ENCODE data around the gene CRMP1. TPM values are rescaled to one million over a fixed set of nuclear protein-coding genes. Genes with fewer than 3 reads are reported as not detected.

CRMP1 gene
- total RNA-seq, 1 donor from 2014 or later: 5.7 TPM

DNA sequence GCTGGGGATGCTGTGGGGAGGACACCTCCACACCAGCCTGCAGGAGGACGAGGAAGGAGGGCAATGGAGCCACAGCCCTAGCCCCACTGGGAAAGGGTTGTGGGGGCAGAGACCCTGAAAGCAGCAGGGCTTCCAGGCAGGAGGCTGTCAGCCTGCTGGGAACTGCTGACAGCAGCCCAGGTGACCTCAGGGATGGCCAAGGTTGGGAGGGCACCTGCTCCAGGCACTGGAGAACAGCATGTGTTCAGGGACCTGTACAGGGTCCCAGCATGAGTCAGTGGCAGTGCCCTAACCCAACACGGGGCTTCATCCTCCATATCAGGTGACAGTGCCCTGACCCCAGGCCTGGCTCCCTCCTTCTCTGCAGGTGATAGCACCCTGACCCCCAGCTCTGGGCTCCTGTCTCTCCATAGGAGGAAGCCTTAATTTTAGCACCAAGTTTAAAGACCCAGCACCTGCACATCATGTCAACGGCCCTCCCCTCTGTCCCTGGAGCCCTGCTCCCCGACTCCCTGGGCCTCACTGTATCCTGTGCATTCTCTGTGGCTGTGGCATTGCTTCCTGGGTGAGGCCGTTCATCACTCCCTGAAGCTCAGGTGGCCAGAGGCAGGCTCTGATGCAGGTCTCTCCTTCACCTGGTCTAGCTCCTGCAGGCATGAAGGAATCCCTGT lies 66.3 kb downstream of the CRMP1 start:
- Histone ChIP-seq H3K4me3 (ENCODE audit: low read length in 3 of 3) (no peak overlapping the region), H3K36me3 (ENCODE audit: control insufficient read depth in 3 of 3, insufficient read depth in 3 of 3, low read length in 3 of 3) (no peaks in the 10 kb centered on the region), H3K27ac (ENCODE audit: low read depth, low read length) (no peak overlapping the region), H3K9me3 (ENCODE audit: control insufficient read depth in 3 of 3, low read length in 3 of 3) (no peaks in the 10 kb centered on the region), H3K27me3 (ENCODE audit: control insufficient read depth in 3 of 3, insufficient read depth in 3 of 3, low read length in 3 of 3) (no peaks in the 10 kb centered on the region), H3K9ac (ENCODE audit: low read depth in 1 of 3, low read length in 3 of 3) (no peak overlapping the region), H3K4me1 (ENCODE audit: control insufficient read depth in 3 of 3, insufficient read depth in 3 of 3, low read length in 3 of 3) (peaks cover 0 to 12% (median 10%) of the 10 kb centered on the region in 3 donors)

DNA sequence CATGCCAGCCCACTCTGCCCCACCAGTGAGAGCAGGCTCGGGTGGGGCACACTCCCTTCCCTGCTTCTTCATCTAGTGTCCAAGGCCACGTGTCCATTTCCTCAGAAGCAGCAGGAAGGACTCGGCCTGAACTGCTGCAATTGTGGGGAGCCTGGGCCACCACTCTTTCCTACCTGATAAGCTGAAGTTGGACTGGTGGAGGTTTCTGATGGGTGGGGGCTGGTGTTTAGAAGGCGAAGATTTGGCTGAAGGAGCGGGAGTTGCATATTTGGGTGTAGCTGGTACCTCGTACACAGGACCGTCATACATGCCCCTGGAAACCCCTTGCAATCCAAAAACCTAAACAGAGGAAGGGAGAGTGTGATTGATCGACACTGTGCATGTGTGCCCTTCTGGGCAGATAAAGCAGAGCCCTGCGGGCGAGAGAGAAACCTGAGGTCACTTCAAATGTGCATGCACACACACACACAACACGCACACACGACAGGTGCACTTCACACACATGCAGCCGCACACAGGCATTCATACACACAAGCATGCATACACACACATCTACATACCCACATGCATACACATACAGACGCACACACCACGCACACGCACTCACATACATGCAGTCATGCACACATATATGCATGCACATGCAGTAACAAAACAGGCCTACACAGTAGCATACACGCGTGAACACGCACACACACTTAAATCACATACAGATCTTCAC lies 67.4 kb downstream of the CRMP1 start:
- Histone ChIP-seq H3K36me3 (ENCODE audit: control insufficient read depth in 3 of 3, insufficient read depth in 3 of 3, low read length in 3 of 3) (peaks cover 0 to 3% (median 0%) of the 10 kb centered on the region in 3 donors), H3K4me3 (ENCODE audit: low read length in 3 of 3) (no peak overlapping the region), H3K27me3 (ENCODE audit: control insufficient read depth in 3 of 3, insufficient read depth in 3 of 3, low read length in 3 of 3) (no peaks in the 10 kb centered on the region), H3K27ac (ENCODE audit: low read depth, low read length) (no peak overlapping the region), H3K9me3 (ENCODE audit: control insufficient read depth in 3 of 3, low read length in 3 of 3) (no peaks in the 10 kb centered on the region), H3K4me1 (ENCODE audit: control insufficient read depth in 3 of 3, insufficient read depth in 3 of 3, low read length in 3 of 3) (peaks cover 0 to 12% (median 10%) of the 10 kb centered on the region in 3 donors), H3K9ac (ENCODE audit: low read depth in 1 of 3, low read length in 3 of 3) (no peak overlapping the region)

DNA sequence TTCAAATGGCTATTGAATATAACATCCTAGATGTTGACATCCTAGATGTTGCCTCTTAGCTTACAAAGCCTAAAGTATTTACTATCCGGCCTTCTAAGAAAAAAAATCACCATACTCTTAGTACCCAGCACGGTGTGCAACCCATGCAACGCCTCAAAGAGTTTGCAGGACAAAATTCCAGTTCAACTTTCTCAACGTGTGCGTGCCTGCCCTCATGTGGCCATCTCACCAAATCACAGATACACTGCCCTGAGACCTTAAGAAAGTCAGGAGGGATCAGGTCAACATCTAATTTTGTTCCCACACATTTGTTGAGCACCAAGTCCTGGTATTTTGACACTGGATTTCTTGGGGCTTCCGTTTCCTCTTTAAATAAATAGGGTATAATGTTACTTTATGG lies 68.3 kb downstream of the CRMP1 start:
- H3K36me3 ChIP-seq (ENCODE audit: control insufficient read depth in 3 of 3, insufficient read depth in 3 of 3, low read length in 3 of 3): peaks cover 0 to 5% (median 0%) of the 10 kb centered on the region in 3 donors
- H3K4me3 ChIP-seq (ENCODE audit: low read length in 3 of 3): no peak overlapping the region
- H3K9ac ChIP-seq (ENCODE audit: low read depth in 1 of 3, low read length in 3 of 3): no peak overlapping the region
- no peaks in the 10 kb centered on the region for H3K27me3 ChIP-seq (ENCODE audit: control insufficient read depth in 3 of 3, insufficient read depth in 3 of 3, low read length in 3 of 3)
- H3K4me1 ChIP-seq (ENCODE audit: control insufficient read depth in 3 of 3, insufficient read depth in 3 of 3, low read length in 3 of 3): peaks cover 0 to 12% (median 10%) of the 10 kb centered on the region in 3 donors
- H3K27ac ChIP-seq (ENCODE audit: low read depth, low read length): no peak overlapping the region
- H3K9me3 ChIP-seq (ENCODE audit: control insufficient read depth in 3 of 3, low read length in 3 of 3): no peaks in the 10 kb centered on the region

DNA sequence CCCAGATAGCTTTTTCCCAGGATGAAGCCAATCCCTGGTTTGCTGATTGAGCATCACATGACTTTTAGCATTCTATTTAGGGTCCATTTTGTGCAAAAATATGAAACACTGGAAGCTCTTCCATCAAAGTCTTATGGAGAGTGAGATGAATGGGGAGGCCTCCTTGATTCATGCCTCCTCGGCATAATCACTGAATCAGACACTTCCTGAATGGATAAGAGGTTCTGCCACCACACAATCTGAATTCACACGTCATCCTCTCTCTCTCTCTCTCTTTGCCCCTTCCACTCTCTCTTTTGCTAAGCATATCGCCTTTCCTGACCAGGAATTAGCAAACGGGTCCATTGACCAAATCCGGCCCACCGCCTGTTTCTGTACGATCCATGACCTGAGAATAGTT lies 68.7 kb downstream of the CRMP1 start:
- Histone ChIP-seq H3K4me3 (ENCODE audit: low read length in 3 of 3) (no peak overlapping the region), H3K9me3 (ENCODE audit: control insufficient read depth in 3 of 3, low read length in 3 of 3) (no peaks in the 10 kb centered on the region), H3K4me1 (ENCODE audit: control insufficient read depth in 3 of 3, insufficient read depth in 3 of 3, low read length in 3 of 3) (peaks cover 0 to 12% (median 10%) of the 10 kb centered on the region in 3 donors), H3K27me3 (ENCODE audit: control insufficient read depth in 3 of 3, insufficient read depth in 3 of 3, low read length in 3 of 3) (no peaks in the 10 kb centered on the region), H3K27ac (ENCODE audit: low read depth, low read length) (no peak overlapping the region), H3K36me3 (ENCODE audit: control insufficient read depth in 3 of 3, insufficient read depth in 3 of 3, low read length in 3 of 3) (peaks cover 0 to 5% (median 0%) of the 10 kb centered on the region in 3 donors), H3K9ac (ENCODE audit: low read depth in 1 of 3, low read length in 3 of 3) (no peak overlapping the region)

DNA sequence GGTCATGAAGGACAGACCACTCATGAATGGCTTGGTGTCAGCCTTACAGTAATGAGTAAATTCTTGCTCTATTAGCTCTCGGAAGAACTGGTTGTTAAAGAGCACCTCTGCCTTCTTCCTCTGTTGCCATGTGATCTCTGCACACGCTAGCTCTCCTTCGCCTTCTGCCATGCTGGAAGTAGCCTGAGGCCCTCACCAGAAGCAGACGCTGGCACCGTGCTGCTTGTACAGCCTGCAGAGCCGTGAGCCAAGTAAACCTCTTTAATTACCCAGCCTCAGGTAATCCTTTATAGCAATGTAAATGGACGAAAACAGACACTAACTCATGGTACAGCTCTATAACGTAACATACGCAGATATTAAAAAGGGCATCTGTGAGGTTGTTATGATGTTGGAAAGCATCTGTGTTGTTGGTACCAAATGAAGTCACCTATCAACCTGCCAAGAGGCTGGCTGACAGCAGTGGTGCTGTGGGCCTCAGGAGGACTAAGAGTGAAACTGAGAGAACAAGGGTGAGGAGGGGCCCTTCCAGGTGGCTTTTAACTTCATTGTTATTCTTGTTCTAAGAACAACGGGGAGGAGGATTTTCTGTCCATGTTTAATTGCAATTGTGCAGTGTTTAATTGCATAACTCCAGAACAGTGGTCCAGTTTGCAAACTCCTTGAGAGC lies 69.2 kb downstream of the CRMP1 start:
- H3K4me3 ChIP-seq (ENCODE audit: low read length in 3 of 3): no peak overlapping the region
- H3K36me3 ChIP-seq (ENCODE audit: control insufficient read depth in 3 of 3, insufficient read depth in 3 of 3, low read length in 3 of 3): peaks cover 0 to 5% (median 0%) of the 10 kb centered on the region in 3 donors
- no peak overlapping the region for H3K27ac ChIP-seq (ENCODE audit: low read depth, low read length)
- no peaks in the 10 kb centered on the region for H3K9me3 ChIP-seq (ENCODE audit: control insufficient read depth in 3 of 3, low read length in 3 of 3)
- peaks cover 0 to 12% (median 10%) of the 10 kb centered on the region in 3 donors for H3K4me1 ChIP-seq (ENCODE audit: control insufficient read depth in 3 of 3, insufficient read depth in 3 of 3, low read length in 3 of 3)
- no peak overlapping the region for H3K9ac ChIP-seq (ENCODE audit: low read depth in 1 of 3, low read length in 3 of 3)
- no peaks in the 10 kb centered on the region for H3K27me3 ChIP-seq (ENCODE audit: control insufficient read depth in 3 of 3, insufficient read depth in 3 of 3, low read length in 3 of 3)

DNA sequence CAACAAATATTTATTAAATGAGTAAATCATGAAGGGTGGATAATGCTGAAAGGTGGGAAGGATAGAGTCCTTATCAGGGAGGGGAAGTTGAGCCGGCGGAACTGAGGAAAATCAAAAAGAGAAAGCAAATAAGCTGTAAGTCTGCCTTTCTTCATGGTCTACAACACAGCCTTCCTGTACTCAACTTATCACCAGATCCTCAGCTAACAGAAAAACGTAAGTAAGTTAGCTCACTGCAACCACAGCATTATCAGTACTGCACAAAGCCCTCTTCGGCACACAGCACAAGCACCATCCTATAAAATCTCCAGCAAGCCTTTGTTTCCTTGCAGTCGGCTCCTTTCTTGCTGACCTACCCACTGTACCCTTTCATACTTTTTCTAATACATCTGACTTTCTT lies 70.3 kb downstream of the CRMP1 start:
- Histone ChIP-seq H3K4me3 (ENCODE audit: low read length in 3 of 3) (no peak overlapping the region), H3K9ac (ENCODE audit: low read depth in 1 of 3, low read length in 3 of 3) (no peak overlapping the region), H3K27ac (ENCODE audit: low read depth, low read length) (no peak overlapping the region), H3K4me1 (ENCODE audit: control insufficient read depth in 3 of 3, insufficient read depth in 3 of 3, low read length in 3 of 3) (peaks cover 0 to 9% (median 7%) of the 10 kb centered on the region in 3 donors), H3K9me3 (ENCODE audit: control insufficient read depth in 3 of 3, low read length in 3 of 3) (no peaks in the 10 kb centered on the region), H3K36me3 (ENCODE audit: control insufficient read depth in 3 of 3, insufficient read depth in 3 of 3, low read length in 3 of 3) (peaks cover 0 to 5% (median 0%) of the 10 kb centered on the region in 3 donors), H3K27me3 (ENCODE audit: control insufficient read depth in 3 of 3, insufficient read depth in 3 of 3, low read length in 3 of 3) (no peaks in the 10 kb centered on the region)

DNA sequence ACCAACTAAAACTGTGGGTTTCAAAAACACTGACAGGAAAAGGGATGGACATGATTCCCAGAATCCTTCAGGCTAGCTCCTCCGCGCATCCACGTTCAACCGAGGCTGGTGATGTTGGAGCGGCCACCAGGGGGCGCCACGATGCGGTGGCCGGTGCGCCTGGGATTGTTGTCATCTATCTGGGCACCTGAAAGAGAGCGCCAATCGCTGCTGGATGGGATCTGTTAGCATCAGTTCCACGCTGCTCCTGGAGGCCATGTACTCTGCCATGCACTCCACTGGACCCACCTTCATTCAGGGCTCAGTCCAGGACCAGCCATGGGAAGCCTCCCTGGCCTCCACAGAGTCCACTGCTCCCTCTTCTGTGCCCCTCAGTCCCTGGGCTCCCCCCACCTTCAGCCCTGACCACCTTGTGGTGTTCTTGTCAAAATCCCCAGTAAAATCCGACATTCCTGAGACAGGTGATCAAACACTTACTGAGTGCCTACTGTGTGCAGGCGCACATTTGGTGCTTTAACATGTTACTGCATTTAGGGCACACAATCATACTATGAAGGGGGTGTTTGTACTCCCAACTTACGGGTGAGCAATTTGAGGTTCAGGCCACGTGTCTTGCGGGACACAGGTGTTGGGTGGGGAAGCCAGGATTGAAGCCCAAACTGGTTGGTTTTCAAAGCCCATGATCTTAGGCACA lies 71.1 kb downstream of the CRMP1 start:
- no peak overlapping the region for H3K27ac ChIP-seq (ENCODE audit: low read depth, low read length)
- H3K36me3 ChIP-seq (ENCODE audit: control insufficient read depth in 3 of 3, insufficient read depth in 3 of 3, low read length in 3 of 3): peaks cover 0 to 5% (median 0%) of the 10 kb centered on the region in 3 donors
- H3K27me3 ChIP-seq (ENCODE audit: control insufficient read depth in 3 of 3, insufficient read depth in 3 of 3, low read length in 3 of 3): no peaks in the 10 kb centered on the region
- no peak overlapping the region for H3K4me3 ChIP-seq (ENCODE audit: low read length in 3 of 3)
- peaks cover 0 to 1% (median 1%) of the 10 kb centered on the region in 3 donors for H3K4me1 ChIP-seq (ENCODE audit: control insufficient read depth in 3 of 3, insufficient read depth in 3 of 3, low read length in 3 of 3)
- no peaks in the 10 kb centered on the region for H3K9me3 ChIP-seq (ENCODE audit: control insufficient read depth in 3 of 3, low read length in 3 of 3)
- H3K9ac ChIP-seq (ENCODE audit: low read depth in 1 of 3, low read length in 3 of 3): no peak overlapping the region

DNA sequence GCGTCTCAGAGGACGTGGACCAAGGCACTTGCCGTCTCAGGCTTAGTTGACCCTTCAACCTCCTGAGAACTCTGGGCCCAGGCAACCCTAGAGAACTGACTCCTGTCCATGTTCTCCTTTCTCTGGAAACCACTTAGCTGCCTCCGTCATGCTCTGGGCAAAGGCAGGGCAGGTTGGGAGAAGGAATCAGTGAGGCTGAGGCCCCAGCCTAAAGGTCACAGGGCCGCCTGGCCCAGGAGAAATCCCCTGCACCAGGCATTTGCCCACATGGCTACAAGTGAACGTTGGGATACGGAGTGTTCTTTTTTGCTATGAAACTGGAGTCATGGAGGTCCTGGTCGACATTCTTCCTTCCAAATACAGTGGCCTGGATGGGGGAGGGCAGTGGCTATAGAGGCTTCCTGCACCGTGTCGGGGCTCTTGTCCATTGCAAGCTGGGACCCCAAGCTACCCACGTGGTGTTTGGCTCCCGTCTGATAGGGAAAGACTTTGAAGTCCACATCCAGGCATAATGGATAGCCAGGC lies 76.0 kb downstream of the CRMP1 start:
- Histone ChIP-seq H3K4me1 (ENCODE audit: control insufficient read depth in 3 of 3, insufficient read depth in 3 of 3, low read length in 3 of 3) (no peaks in the 10 kb centered on the region), H3K36me3 (ENCODE audit: control insufficient read depth in 3 of 3, insufficient read depth in 3 of 3, low read length in 3 of 3) (peaks cover 0 to 11% (median 3%) of the 10 kb centered on the region in 3 donors), H3K4me3 (ENCODE audit: low read length in 3 of 3) (no peak overlapping the region), H3K9ac (ENCODE audit: low read depth in 1 of 3, low read length in 3 of 3) (no peak overlapping the region), H3K9me3 (ENCODE audit: control insufficient read depth in 3 of 3, low read length in 3 of 3) (no peaks in the 10 kb centered on the region), H3K27ac (ENCODE audit: low read depth, low read length) (no peak overlapping the region), H3K27me3 (ENCODE audit: control insufficient read depth in 3 of 3, insufficient read depth in 3 of 3, low read length in 3 of 3) (no peaks in the 10 kb centered on the region)

DNA sequence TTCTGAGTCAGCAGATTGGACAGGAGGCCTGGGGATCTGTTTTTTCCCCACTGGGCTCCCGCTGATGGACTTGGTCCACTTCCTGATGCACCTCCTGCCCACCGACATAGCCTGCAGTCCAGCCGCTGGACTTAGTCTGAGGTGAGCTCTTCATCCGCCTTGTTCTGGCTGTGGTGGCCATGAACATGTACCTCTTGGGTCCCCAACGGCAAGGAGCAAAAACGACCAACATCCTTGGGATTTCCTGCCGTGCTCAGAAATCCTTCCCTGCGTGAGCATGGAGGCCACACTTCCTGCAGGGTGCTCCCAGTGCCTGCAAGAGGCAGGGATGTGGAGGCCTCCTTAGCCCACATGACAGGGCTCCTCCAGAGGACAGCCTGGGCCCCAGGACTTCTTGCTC lies 76.8 kb downstream of the CRMP1 start:
- Histone ChIP-seq H3K4me3 (ENCODE audit: low read length in 3 of 3) (no peak overlapping the region), H3K27me3 (ENCODE audit: control insufficient read depth in 3 of 3, insufficient read depth in 3 of 3, low read length in 3 of 3) (no peaks in the 10 kb centered on the region), H3K9me3 (ENCODE audit: control insufficient read depth in 3 of 3, low read length in 3 of 3) (no peaks in the 10 kb centered on the region), H3K27ac (ENCODE audit: low read depth, low read length) (no peak overlapping the region), H3K9ac (ENCODE audit: low read depth in 1 of 3, low read length in 3 of 3) (no peak overlapping the region), H3K36me3 (ENCODE audit: control insufficient read depth in 3 of 3, insufficient read depth in 3 of 3, low read length in 3 of 3) (peaks cover 0 to 11% (median 3%) of the 10 kb centered on the region in 3 donors), H3K4me1 (ENCODE audit: control insufficient read depth in 3 of 3, insufficient read depth in 3 of 3, low read length in 3 of 3) (no peaks in the 10 kb centered on the region)
